Measurements from ENCODE around the gene KCP. TPM values are rescaled to one million over a fixed set of nuclear protein-coding genes. Genes with fewer than 3 reads are reported as not detected.

The KCP gene
- total RNA-seq, 4 donors from 2014 or later = 0.16 to 2.3 (median 1.1) TPM

DNA sequence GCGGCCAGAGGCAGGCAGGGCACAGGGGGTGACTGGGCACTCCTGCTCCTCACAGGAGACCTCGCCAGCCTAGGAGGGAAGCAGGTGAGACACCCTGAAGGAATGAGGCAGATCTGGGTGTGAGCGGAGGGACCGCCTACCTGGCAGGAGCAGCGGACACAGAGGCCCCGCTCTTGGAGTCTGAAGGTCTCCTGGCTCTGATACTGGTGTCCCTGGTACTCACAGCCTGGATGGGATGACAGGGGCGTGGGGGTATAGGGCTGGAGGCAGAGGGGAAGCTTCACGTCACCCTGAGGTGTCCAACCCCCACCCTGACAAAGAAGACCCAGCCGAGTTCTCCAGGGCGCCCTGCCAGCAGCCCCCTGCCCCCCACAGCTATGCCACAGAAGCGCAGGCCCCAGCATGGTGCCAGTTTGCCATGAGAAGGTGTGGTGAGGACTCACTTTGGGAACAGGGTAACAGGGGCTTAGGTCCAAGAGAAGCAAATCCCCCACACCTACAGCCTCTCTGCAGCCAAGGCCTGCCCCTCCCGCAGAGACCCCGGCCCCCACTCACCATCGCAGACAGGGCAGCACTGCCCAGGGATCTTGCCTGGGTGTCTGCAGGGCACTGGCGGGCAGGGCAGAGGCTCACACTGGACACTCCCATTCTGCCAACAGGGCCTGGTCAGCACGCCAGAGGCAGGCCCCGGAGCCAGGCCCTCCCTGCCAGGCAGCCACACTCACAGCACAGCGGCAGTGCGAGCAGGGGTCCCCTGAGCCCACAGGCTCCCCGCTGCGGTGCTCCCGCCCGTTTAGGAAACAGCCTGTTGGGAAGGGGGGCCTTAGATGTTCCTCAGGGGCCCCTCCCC, 17.0 kb downstream of the KCP start:
- TF ChIP-seq CTCF (IDR thresholded peaks at IDR 0.05; ENCODE audit: low read depth) = no peak

DNA sequence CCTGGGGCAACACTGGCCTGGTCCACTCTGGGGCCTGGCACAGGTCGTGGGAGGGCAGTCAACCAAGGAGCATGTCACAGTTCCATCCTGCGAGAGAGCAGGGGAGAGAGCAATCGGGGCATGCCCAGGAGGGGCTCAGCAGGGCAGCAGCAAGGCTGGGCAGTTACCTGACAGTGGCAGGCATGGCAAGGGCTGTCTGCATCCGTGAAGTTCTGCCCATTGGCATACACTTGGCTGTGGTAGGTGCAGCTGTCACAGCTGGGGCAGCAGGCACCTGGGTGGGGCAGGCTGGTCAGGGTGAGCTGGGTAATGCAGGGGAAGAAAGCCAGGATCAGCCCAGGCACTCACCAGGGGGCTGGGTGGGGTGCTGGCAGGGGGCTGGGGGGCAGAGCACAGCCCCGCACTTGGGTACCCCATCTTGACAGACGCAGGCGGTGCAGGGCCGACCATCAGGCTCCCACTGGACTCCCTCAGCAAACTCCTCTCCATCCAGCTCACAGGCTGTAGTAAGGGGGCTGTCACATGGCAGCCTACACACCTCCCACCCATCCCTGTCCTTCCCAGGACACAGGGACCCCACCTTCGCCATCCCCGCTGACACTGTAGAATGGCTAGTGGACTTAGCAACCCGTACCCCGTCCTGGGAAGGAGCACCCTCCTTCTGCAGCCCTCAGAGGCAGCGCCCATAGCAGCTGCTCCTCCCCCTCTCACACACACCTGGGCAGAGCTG, 17.8 kb downstream of the KCP start:
- TF ChIP-seq CTCF (IDR thresholded peaks at IDR 0.05; ENCODE audit: low read depth) = no peak

DNA sequence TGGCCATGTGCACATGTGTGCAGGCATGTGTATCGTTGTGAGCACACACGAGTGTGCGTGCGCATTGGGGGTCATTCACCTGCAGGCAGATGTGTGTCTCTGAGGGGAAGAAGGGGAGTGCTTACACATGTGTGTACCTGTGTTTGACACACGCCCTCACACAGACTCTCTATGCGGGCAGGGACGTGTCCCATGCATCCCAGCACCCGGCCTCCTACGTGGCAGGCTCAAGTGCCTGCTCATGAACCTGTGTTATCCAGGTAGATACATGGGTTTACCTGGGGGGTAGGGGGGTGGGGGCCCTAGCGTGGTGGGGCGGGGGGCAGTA, 18.6 kb downstream of the KCP start:
- no peak for TF ChIP-seq CTCF (IDR thresholded peaks at IDR 0.05; ENCODE audit: low read depth)

DNA sequence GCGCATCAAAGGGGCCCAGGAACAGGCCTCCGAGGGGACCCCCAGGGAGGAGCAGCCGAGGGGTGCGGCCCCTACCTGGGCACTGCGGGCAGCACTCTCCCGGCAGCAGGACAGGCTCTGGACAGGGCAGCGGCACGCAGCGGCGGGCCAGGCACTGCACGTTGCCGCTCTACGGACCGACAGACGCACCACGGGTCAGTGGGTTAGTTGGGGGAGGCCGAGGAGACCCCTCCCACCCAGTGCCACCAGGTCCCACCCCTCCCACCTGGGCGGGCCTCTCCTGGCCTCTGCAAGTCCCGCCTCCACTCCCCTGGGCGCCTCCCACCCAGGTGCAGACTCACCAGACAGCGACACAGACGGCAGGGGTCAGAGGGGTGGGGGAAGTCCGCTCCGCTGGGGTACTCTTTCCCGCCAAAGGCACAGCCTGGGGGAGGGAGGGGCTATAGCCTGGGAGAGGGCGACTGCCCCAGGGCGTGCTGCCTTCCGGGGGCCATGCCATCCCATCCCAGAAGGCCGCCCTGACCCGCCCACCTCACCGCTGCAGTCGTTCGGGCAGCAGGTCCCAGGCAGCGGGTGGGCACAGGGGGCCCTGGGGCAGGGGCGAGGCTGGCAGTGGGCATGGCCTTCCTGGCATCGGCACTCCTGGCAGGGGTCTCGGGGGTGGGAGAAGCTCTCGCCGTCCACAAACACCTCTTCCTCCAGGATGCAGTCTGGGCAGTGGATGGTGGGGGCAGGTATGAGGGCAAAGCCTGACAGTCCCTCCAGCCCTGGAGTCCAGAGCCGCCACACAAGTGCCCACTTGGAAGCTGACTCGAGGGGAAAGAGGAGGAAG, 19.2 kb downstream of the KCP start:
- TF ChIP-seq CTCF (IDR thresholded peaks at IDR 0.05; ENCODE audit: low read depth) = no peak

DNA sequence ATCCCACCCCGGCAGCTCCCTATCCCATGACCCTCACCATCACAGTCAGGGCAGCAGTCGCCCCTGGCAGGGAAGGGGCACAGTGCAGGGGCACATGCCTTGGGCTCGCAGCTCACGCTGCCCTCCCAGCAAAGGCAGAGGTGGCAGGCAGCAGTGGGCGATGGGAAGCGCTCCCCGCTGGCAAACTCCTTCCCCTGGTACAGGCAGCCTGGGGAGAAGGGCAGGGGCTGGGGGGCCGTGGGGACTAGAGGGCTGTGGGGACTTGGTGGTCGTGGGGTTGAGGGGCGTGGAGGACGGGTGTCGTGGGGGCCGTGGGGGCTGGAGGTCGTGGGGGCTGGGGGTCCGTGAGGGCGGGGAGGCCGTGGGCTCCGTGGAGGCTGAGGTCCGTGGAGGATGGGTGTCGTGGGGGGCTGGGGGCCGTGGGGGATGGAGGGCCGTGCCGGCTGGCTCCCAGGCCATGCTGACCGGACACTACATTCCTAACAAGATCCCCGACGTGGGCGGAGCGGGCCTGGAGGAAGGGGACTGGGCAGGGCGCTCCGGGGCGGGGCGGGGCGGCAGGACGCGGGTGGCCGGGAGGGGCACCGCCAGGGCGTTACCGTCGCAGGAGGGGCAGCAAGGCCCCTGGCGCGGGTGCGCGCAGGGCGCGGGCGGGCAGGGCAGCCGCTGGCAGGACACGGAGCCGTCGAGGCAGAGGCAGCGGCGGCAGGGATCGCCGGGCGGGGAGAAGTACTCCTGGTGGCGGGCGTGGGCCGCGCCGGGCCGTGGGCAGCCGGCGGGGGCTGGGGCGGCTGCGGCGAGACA, 20.0 kb downstream of the KCP start:
- no peak for TF ChIP-seq CTCF (IDR thresholded peaks at IDR 0.05; ENCODE audit: low read depth)

GRCh38 chr7:128889121-128889520, 21.4 kb downstream of the KCP start:
- no peak for TF ChIP-seq CTCF (IDR thresholded peaks at IDR 0.05; ENCODE audit: low read depth)
